HG02623 (cell line): ENCODE measurements around the gene CRK.

Experiments
- ATAC-seq: cut with Tn5 transposase; IDR thresholded peaks from one replicate; pipeline ENCODE4 v1.9.1; 2021; ENCODE audit warnings: moderate library complexity; ENCODE audit not compliant: unreplicated experiment

CRK gene

DNA sequence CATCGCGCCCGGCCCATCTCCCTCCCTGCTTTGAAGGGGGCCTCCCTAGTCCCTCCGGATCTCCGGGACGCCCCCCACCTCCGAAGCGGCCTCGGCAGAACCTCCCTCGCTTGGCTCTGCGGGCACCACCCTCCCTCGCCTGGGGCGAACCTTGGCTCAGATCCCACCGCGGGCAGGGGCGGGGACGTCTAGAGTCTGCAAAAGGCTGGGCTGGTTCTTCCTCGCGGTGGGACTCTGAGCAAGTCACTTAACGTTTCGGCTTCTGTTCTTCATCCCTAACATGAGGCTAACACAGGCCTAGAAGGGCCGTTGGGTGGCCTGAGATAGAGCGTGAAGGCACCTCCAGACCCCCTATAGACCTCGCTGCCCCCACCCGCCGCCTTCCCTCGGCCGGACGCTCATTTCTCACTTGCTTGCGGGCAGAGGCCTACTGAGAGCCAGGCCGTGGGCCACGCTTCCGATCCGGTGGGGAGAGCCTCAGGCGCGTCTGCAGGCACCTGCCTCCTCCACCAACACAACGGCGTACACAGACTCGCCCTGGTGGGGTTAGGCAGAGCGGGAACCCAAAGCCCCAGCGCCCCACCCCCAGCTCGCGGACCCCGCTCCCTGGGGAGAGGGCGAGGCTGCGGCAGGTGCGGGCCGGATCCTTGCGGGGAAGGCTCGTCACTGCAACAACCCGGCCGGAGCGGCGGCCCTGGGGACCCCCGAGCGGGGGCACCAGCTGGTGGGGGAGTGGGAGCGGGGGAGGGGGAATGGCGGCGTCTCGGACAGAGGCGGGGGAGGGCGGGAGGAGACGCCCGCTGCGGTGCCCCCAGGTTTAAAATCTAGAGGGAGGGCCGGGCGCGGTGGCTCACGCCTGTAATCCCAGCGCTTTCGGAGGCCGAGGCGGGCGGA, 31.0 kb upstream of the CRK start:
- ATAC-seq = no peak

DNA sequence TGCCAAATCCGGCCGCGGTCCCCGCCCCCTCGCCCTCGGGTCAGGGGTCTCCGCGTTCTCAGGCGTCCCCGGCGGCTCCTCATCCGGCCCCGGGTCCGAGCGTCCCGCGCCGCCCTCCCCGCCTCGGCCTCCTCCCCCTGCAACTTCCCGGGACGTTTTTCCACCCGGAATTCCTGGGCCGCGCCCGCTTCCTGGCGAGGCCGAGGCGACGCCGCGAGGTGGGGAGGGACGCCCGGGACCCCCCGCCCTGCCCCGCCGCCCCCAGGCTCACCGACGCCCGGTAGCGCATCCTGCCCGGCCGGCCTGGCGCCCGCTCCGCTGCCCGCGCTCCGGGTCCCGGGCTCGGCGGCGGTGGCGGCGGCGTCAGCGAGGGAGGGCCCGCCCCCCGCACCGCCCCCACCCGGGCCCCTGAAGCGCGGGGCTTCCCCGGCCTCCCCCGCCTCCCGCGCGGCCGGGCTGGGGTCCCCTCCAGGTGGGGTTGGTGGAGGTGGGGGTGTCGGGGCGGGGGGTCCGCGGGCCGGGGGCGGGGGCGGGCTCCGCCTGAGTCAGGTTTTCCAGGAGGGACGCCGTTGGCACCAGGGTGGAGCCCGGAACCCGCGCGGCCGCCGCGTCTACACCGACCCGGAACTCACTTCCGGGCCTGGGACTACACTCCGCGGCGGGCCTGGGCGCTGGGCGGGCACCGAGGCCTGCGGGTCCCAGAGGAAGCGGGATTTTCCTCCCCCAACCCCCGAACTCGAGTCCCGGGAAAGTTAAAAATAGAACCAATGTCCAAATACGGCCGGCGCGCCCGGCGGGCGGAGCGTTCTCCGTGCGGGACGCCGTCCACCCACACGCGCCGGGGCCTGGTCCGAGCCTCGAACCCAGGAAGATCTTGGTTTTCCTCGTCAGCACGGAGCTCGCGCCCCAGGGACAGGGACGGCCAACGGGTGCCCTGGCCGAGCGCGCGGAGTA, 29.7 kb upstream of the CRK start:
- ATAC-seq = no peak

DNA sequence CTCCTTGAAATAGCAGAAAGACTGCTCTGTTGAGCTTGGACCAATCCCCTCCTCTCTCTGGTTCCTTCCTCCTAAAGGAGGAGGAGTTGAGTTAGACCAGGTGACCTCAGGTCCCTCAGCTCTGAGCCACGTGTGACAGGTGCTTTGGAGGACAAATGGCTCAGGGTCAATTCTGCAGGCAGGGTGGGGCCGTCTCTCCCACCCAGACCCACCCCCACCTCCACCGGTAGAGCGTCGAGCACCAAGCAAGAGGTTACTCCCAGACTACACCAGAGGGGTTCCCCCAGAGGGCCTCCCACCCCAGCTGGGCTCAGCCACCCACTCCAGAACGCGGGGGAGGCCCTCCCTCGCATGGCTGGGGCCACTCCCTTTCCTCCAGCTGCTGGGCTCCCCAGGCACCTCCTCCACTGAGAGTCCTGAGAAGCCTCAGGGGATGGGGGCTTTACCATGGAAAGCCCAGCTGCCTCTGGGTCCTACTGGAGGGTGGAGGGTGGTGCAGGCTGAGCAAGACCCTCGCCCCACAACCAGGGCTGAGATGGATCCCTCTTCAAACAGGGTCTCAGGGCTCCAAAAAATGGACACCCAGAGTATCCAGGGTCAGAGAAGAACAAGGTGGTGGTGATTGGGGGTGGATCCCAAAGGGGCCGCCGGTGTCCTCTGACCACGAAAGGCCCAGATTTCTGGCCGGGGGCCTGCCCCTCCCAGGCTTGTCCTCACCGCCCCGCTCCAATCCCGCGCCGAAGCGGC, 28.8 kb upstream of the CRK start:
- ATAC-seq = peak; percentile 32

DNA sequence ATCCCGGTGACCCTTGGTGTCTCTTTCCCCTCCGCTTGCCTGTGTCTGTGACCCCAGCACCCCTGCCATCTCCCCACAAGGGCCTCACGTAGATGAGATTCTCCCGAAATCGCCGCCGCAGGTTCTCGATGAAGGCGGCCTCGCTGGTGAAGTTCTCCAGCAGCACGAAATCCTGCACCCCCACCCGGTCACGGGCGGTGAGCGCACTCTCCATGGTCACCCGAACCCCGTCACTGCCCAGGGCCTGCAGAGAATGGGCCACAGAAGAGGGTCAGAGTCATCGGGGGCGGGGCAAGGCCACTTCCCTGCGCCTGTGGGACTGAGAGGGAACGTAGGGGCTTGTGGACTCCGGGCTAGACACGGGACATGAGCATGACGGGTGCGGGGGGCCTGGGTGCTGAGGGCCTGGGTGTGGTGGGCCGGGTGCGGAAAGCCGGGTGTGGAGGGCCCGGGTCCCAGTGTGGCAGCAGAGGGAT, 28.1 kb upstream of the CRK start:
- ATAC-seq = no peak

DNA sequence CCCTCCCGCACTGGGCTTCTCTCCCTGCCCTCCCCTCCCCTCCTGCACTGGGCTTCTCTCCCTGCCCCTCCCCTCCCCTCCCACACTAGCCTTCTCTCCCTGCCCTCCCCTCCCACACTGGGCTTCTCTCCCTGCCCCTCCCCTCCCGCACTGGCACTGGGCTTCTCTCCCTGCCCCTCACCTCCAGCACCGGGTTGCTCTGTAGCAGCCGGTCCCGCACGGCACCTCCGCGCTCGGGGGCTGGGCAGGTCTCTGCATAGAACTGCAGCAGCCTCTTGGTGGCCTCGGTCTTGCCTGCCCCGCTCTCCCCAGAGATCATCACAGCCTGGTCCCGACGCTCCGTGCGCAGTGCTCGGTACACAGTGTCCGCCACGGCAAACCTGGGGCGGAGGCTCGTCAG, 26.6 kb upstream of the CRK start:
- ATAC-seq = no peak

DNA sequence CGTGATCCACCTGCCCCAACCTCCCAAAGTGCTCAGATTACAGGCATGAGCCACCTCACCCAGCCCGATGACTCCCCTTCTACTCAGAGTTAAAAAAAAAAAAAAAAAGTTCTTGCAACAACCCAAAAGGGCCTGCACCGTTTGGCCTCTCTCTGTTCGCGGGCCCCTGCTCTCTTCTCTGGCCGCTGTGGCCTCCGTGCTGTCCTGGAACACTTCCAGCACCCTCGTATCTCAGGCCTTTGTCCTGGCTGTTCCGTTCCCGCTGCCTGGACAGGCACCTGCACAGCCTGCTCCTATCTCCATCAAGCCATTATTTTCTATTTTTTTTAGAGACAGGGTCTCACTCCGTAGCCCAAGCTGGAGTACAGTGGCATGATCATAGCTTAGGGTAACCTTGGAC, 25.7 kb upstream of the CRK start:
- ATAC-seq = no peak

DNA sequence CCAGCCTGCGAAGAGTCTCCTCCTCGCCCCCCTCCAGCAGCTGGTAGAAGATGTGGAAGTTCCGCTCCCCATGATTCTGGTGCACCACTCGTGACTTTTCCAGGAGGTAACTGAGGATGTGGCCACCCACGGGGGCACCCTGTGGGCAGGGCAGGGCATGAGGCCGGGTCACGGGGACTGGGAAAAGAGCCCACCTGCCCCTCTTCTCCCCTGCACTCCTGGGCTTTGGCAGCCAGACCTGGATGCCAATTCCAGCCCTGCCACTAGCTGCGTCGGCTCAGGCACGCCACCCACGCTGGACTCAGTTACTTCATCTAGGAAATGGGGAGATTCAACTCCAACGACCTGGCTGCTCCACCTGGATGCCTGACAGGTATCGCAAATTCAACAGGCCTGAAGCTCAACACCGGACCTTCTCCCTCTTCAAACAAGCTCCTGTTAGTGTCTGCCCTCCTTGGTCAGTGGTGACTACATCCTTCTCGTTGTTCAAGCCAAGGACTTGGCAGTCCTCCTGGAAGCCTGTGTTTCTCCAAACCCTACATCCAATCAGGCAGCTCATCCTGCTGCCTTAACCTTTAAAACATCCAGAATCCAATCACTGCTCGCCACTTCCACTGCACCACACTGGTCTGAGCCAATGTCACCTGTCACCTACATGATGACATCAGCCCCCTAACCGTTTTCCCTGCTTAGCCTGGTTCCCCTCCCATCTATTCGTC, 24.9 kb upstream of the CRK start:
- no peak for ATAC-seq

DNA sequence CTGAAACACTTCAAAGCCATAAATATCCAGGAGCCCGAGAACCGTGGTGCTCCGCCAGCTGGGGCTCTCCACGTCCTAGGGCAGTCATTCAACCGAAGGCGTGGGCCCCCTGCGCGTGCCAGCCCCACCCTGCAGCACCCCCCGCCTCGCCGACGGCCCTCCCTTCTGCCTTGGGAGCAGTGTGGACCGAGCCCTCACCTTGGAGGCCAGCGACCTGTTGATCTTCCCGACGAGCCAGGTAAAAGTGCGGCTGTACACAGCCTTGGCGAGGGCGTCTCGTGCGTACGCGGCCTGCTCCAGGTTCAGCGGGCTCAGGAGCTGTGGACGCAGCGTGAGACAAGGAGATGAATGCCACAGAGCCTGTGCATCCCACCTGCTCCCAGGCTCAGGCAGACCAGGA, 22.4 kb upstream of the CRK start:
- ATAC-seq = no peak

DNA sequence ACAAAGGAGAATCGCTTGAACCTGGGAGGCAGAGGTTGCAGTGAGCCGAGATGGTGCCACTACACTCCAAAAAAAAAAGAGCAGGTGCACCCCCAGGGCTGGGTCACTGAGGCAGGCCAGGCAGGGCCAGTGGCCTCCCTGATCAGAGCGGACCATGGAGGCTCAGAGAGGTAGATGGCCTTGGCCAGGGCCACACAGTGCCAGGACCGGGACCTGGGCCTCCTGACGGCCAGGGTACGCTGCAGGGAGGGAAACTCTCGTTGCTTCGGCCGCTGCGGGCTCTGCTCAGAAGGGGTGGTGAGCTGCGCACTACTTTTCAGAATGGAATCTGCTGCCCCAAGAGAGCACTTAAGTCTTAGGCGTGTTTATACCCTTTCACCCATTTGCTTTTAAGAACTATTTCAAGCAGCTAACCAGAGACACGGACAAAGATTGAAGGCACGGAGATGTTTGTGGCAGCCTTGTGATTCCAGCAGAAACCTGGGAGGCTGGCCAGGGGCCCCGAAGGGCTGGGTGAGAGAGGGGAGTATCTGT, 19.4 kb upstream of the CRK start:
- no peak for ATAC-seq

DNA sequence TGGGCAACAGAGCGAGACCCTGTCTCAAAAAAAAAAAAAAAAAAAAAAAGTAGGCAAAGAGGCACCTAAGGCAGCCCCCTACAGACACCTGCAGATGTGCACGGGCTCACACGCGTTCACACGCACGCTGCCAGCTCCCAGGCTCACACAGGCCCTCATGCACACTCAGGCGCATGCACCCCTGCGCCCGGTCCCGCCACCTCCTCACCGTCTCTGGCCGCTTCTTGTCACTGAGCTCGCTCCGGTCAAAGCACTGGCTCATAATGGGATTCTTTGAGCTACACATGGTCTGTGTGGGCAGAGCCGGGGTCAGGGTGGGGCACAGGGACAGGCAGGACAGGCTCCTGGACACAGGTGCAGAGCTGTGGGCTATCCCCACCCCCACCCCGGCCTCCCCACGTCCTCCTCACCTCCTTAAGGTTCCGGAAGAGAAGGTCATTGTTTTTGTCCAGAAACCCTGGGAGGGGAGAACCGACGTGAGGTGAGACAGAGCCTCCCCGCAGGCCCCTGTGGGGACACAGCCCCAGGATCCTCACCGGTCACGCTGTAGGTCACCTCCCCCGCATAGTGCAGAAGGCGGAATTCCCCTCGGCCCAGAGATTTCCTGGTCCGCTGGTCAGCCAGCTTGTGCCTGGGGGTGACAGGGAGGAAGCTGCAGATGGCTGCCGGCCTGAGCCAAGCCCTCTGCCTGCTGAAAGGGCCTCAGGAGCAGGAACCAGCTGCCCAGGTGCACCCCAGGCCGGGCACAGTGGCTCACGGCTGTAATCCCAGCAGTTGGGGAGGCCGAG, 18.6 kb upstream of the CRK start:
- ATAC-seq = peak; percentile 46

DNA sequence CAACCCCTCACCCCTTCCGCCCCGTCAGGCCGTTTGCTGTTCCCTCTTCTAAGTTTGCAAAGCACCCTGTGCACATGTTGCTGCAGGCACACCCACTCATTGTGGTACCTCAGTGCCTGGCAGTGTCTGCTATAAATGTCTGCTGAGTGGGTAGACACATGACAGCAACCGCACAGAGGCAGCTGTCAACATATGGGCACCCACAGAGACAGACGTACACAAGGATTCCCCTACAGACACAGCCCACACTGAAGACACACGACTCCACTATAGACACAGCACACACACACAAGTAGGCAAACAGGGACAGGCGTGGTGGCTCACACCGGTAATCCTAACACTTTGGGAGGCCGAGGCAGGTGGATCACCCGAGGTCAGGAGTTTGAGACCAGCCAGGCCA, 17.8 kb upstream of the CRK start:
- no peak for ATAC-seq

DNA sequence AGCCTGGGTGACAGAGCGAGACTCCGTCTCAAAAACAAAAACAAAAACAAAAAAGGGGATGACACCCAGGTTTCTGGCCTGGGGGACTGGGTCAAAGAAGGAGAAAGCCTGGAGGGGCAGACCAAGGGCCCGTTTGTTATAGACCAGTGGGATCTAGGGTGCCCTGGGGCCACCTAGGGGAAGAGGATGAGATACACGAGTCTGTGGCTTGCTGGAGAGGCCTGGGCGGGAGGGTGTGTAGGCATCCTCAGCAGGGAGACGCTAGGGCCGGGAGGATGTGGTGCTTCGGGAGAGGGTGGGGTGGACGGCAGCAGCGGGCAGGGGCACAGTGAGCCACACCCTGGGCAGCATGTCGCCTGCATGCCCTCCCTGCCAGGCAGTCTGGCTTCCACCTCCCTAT, 17.1 kb upstream of the CRK start:
- no peak for ATAC-seq

DNA sequence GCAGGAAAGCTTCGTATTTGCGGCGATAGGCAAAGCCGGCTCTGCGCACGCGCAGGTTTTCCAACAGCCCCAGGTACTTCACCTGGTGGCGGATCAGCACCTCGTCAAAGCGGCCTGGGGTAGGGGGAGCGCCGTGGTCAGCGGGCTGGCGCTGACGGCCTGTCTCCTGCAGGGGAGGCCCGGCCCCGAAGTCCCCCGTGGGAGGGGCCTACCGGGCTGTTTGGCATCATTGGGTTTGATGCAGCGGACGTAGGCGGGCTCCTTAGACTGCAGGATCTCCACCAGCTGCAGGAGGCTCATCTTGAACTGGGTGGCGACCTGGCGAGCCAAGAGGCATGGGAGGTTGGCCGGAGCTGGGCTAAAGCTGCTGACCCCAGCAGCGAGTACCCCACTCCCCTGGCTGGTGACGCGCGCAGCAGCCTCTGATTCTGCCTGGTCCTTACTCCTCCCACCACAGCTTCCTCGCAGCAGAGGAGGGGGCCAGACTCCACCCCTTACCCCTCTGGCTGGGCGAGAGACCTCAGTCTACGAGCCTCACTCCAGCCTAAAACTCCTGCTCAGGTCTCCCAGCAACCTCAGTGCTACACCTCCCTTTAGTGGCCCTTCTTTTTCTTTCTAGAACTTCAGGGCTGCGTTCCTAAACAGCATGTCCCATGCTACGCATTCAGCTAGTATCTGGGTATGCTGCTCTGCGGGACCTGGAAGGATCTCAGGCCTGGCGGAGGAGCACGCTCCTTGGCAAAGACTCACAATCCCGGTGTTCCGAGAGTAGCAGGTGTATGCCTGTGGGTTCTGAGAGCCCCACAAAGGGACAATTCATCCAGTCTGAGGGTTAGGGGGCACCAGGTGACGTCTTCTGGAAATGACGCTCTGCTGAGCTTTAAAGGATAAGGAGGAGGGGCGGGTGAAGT, 16.1 kb upstream of the CRK start:
- no peak for ATAC-seq

DNA sequence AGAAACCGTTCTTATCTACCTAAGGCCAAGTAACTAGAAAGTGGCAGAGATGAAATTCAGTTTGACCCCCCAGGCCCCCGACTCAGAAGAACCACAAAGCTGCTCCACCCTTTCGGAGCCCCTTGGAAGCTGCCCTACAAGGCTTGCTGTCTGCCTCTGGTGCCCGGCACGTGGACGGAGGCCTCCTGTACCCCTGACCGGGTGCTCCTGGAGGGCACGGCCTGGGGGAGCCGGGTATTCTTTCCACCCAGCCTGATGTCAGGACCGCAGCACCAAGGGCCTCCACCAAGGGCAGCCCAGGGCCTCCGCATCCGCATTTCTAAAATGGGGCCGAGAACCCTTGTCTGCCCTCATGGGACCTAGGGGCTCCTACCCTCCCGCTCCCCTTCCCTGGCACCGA, 15.5 kb upstream of the CRK start:
- no peak for ATAC-seq

DNA sequence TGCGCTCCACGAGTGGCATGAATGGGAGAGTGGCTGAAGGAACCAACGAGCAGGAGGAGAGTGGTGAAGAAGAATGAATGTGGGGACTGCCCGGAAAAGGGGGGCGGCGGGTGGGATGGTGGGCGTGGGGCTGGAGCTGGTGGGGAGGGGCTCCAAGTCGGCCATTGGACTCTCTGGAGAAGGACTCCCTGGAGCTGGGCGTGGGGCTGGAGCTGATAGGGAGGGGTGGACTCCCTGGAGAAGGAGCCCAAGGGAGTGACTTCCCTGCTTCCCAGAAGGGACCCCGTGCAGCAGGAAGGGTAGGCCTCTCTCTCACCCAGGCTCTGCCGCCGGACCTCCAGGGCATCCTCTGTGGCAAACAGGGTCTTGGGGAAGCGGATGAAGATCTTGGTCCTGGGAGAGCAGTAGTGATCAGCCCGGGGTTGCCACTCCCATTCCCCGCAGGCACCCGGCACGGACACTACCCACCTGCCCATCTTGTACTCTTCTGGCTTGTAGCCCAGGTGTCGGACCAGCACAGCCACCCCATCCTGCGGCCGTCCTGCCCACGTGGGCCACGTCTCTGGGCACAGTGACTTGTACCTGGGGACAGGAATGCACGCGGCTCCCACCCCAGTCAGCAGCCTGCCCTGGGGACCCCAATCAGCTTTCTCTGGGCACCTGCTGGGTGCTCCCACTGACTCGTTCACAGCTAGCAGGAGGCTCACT, 14.9 kb upstream of the CRK start:
- no peak for ATAC-seq

DNA sequence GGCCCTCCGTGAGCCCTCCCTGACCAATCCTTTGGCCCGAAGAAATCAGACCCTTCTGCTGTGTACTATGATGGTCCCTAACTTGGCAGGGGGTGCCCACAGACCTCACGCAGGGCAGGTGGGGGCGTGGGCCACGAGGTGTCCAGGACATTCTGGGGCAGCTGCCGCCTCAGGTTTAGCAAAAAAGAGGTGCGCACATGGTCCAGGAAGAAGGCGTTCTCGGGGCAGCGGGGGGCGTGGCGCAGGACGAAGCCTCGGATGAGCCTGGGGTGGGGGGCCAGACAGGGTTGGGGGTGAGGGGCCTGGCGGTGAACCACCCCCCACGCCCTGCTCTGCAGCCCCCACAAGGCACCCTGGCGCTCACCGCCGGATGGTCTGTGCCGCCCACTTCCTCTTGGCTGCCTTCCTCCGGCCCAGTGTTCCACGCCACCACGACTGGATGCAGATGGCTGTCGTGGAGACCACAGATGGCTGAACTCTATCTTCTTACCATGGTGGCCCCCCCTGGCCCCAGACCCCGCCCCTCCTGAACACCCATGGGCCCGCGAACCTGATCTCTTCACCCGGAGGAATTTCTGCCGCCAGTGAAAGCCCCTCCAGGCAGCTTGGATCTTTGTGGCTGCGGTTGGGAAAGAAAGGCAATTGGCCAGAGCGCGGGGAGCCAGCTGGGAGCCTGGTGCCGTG, 14.2 kb upstream of the CRK start:
- no peak for ATAC-seq

DNA sequence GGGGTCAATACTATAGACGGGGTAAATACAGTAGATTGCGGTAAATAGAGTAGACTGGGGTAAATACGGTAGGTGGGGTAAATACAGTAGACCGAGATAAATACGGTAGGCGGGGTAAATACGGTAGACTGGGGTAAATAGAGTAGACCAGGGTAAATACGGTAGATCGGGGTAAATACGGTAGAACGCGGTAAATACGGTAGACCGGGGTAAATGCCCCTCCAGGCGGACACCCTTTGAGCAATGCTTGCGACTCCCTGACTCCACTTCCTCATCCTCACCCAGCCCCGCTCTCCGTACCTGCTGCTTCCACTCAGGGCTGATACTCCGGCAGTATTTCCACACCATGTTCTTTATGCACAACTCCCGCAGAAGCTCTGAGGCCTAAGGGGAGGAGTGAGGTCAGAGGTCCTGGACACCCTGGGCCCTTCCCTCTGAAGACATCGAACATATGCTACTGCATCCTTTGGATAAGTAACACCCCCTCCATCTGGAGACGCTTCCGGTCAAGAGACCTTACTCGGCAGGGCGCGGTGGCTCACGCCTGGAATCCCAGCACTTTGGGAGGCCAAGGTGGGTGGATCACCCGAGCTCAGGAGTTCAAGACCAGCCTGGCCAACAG, 13.3 kb upstream of the CRK start:
- no peak for ATAC-seq
